ENCODE data around the gene MORN1.

DNA sequence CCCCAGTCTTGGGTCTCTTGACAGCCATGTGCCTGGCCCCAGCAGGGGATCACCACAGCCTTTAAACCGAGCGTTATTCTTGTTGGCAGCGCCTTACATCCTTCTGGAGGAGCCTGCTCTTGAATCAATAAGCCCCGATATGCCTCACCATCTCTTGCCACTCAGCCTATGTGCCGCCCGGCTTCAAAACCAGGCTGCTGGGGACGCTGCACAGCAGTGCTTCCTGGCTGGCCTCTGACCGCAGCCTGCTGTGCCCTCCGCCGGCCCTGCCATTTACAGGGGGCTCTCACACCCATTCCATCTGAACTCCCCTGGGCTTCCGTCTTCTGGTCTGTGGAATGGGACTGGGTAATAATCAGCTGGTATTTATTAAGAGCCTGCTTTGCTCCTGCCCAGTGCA is 24.0 kb upstream of the MORN1 start:
- no peak for TF ChIP-seq ESRRG (CRISPR knock-in tag; IDR thresholded peaks at IDR 0.05)
- TF ChIP-seq RARB (CRISPR knock-in tag; IDR thresholded peaks at IDR 0.05) = no peak
- TF ChIP-seq, protein P1, sequence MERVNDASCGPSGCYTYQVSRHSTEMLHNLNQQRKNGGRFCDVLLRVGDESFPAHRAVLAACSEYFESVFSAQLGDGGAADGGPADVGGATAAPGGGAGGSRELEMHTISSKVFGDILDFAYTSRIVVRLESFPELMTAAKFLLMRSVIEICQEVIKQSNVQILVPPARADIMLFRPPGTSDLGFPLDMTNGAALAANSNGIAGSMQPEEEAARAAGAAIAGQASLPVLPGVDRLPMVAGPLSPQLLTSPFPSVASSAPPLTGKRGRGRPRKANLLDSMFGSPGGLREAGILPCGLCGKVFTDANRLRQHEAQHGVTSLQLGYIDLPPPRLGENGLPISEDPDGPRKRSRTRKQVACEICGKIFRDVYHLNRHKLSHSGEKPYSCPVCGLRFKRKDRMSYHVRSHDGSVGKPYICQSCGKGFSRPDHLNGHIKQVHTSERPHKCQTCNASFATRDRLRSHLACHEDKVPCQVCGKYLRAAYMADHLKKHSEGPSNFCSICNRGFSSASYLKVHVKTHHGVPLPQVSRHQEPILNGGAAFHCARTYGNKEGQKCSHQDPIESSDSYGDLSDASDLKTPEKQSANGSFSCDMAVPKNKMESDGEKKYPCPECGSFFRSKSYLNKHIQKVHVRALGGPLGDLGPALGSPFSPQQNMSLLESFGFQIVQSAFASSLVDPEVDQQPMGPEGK (CRISPR knock-in tag; IDR thresholded peaks at IDR 0.05; ENCODE audit: borderline replicate concordance) = no peak
- no peak for TF ChIP-seq ISL1 (CRISPR knock-in tag; IDR thresholded peaks at IDR 0.05)
- no peak for TF ChIP-seq TOX (CRISPR knock-in tag; IDR thresholded peaks at IDR 0.05; ENCODE audit: borderline replicate concordance)
